ENCODE measurements around the gene PHF3.
A peak's percentile ranks its signal among the peaks of the same experiment; 100 is the strongest.

Gene PHF3, protein sequence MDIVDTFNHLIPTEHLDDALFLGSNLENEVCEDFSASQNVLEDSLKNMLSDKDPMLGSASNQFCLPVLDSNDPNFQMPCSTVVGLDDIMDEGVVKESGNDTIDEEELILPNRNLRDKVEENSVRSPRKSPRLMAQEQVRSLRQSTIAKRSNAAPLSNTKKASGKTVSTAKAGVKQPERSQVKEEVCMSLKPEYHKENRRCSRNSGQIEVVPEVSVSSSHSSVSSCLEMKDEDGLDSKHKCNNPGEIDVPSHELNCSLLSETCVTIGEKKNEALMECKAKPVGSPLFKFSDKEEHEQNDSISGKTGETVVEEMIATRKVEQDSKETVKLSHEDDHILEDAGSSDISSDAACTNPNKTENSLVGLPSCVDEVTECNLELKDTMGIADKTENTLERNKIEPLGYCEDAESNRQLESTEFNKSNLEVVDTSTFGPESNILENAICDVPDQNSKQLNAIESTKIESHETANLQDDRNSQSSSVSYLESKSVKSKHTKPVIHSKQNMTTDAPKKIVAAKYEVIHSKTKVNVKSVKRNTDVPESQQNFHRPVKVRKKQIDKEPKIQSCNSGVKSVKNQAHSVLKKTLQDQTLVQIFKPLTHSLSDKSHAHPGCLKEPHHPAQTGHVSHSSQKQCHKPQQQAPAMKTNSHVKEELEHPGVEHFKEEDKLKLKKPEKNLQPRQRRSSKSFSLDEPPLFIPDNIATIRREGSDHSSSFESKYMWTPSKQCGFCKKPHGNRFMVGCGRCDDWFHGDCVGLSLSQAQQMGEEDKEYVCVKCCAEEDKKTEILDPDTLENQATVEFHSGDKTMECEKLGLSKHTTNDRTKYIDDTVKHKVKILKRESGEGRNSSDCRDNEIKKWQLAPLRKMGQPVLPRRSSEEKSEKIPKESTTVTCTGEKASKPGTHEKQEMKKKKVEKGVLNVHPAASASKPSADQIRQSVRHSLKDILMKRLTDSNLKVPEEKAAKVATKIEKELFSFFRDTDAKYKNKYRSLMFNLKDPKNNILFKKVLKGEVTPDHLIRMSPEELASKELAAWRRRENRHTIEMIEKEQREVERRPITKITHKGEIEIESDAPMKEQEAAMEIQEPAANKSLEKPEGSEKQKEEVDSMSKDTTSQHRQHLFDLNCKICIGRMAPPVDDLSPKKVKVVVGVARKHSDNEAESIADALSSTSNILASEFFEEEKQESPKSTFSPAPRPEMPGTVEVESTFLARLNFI (N-terminal part only)

DNA sequence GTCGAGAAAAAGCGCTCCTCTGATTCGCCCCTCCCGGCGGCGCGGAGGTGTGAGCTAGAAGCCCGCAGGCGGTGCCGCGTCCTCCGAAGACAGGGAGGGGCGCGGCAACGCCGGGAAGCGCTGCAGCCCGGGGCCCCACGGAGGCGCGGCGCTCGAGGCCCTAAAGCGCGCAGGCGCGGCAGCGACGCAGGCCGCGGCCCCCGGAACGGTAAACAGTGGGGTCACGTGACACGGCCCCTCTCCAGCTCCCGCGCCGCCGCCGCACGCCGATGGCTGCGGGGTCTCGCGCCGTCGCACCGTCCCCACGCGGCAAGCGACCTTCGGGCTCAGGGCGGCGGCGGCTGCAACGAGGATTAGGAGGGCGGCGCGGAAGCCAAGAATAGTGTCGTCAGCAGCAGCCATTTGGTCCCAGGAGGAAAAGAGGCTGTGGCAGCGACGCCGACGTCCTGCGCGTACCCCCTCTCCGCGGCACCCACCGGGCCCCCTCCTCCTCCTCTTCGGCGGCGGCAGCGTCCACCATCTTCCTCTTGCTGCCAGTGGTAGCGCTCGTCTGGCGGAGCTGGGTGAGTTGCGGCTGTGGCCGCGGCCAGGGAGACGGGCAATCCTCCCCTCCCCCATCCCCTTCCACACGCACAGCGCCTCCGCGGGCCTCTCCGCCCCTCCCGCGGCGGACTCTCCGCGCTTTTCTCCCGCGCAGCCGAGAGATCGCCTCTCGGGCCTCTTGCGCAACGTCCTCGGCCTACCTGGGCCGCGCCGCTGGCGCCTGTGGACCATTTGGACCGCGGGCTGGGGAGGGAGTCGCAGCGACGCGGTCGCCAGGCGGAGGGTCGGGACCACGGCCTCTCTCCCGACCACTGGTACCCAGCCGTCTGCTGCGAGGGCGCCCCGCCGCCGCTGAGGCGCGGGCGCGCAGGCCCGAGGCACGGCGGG is at the start of gene PHF3:
Gene PHF3, plus strand, starts transcription at position 215 of the 930 bp plus-strand sequence. CDS start 10,750 bp downstream, outside the sequence.
- Histone ChIP-seq H3K36me3 (ENCODE audit: control insufficient read depth, insufficient read depth, low read length) (no peaks in the 10 kb centered on the region), H3K4me1 (ENCODE audit: control insufficient read depth, insufficient read depth, low read length) (peaks cover 11% of the 10 kb centered on the region), H3K9me3 (ENCODE audit: control insufficient read depth, insufficient read depth, low read length) (no peaks in the 10 kb centered on the region), H3K9ac (ENCODE audit: low read depth, low read length) (peak within 1 kb of the TSS; percentile 87), H3K4me3 (ENCODE audit: low read depth, low read length) (peak within 1 kb of the TSS; percentile 87), H3K27me3 (ENCODE audit: control insufficient read depth, insufficient read depth, low read length) (peaks cover 21% of the 10 kb centered on the region)

DNA sequence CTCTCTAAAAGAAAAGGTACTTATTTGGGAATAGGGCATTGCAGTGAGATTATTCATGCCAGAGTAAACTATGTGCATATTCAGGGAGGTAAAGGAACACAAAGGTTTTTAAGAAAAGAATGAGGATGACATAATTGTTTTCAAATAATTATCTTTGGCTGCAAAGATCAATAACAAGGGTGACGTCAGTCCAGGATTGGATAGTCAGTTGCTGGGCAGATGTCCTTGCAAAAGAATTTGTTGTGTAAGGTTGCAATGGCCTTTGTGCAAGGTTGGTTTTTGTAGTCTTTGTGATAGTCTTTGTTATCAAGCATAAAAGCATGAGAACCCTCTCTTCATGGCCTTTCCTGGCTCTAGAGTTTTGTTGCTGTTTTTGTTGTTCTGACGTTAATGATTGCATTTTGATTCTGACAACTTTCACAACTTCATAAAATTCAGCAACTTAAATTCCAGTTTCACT is 45.6 kb upstream of the PHF3 start:
- peaks cover 7% of the 10 kb centered on the region for H3K4me1 ChIP-seq (ENCODE audit: control insufficient read depth, insufficient read depth, low read length)
- no peak overlapping the region for H3K9ac ChIP-seq (ENCODE audit: low read depth, low read length)
- H3K4me3 ChIP-seq (ENCODE audit: low read depth, low read length): no peak overlapping the region
- no peaks in the 10 kb centered on the region for H3K36me3 ChIP-seq (ENCODE audit: control insufficient read depth, insufficient read depth, low read length)
- no peaks in the 10 kb centered on the region for H3K9me3 ChIP-seq (ENCODE audit: control insufficient read depth, insufficient read depth, low read length)
- H3K27me3 ChIP-seq (ENCODE audit: control insufficient read depth, insufficient read depth, low read length): no peaks in the 10 kb centered on the region

DNA sequence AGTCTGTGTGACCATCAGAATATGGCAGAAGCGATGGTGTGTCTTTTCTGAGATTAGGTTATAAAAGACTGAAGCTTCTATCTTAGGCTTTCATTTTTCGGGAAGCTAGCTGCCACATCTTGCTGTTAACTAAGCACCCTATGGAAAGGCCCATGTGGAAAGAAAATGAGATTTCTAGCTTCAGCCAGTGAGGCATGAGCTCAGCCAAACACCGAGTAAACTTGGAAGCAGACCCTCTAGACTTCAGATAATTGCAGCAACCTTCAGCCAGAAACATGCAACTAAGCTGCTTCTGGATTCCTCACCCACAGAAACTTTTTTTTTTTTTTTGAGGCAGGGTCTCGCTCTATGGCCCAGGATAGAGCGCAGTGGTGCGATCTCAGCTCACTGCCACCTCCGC is 42.7 kb upstream of the PHF3 start:
- no peaks in the 10 kb centered on the region for H3K27me3 ChIP-seq (ENCODE audit: control insufficient read depth, insufficient read depth, low read length)
- no peak overlapping the region for H3K4me3 ChIP-seq (ENCODE audit: low read depth, low read length)
- H3K9ac ChIP-seq (ENCODE audit: low read depth, low read length): no peak overlapping the region
- no peaks in the 10 kb centered on the region for H3K9me3 ChIP-seq (ENCODE audit: control insufficient read depth, insufficient read depth, low read length)
- H3K36me3 ChIP-seq (ENCODE audit: control insufficient read depth, insufficient read depth, low read length): no peaks in the 10 kb centered on the region
- H3K4me1 ChIP-seq (ENCODE audit: control insufficient read depth, insufficient read depth, low read length): peaks cover 7% of the 10 kb centered on the region

DNA sequence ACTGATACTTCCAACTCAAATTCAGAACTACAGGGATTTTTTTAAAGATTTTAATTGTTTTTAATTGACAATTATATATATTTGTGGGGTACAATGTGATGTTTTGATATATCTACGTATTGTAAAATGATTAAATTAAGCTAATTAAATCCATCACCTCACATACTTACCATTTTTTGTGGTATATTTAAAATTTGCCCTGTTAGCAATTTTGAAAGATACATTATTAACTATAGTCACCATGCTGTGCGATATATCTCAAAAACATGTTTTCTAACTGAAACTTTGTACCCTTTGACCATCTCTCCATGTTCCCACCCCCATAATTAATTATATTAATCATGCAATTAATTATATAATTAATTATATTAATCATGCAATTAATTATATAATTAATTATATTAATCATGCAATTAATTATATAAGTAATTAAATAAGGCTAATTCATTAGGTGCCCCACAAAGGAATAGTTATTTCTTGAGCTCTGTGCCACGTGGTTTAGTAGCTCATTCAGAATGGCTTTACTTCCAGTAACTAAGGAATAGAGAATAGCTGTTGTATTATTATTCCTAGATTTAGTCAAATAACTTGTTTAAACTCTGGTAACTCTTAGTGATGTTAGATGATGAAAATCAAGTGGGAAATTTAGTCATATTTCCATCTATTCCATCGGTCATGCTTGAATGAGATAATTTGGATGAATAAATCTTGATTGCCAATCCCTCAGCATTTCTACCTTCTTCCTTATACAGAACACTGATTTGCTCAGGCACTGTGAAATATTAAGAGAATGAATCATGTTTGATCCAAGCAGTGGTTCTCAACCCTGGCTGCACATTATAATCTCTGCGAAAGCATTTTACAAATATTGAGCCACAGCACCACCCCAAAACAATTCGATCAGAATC is 38.2 kb upstream of the PHF3 start:
- Histone ChIP-seq H3K9ac (ENCODE audit: low read depth, low read length) (peak overlapping the region; percentile 28), H3K9me3 (ENCODE audit: control insufficient read depth, insufficient read depth, low read length) (no peaks in the 10 kb centered on the region), H3K4me1 (ENCODE audit: control insufficient read depth, insufficient read depth, low read length) (no peaks in the 10 kb centered on the region), H3K4me3 (ENCODE audit: low read depth, low read length) (peak overlapping the region; percentile 82), H3K27me3 (ENCODE audit: control insufficient read depth, insufficient read depth, low read length) (no peaks in the 10 kb centered on the region), H3K36me3 (ENCODE audit: control insufficient read depth, insufficient read depth, low read length) (no peaks in the 10 kb centered on the region)

DNA sequence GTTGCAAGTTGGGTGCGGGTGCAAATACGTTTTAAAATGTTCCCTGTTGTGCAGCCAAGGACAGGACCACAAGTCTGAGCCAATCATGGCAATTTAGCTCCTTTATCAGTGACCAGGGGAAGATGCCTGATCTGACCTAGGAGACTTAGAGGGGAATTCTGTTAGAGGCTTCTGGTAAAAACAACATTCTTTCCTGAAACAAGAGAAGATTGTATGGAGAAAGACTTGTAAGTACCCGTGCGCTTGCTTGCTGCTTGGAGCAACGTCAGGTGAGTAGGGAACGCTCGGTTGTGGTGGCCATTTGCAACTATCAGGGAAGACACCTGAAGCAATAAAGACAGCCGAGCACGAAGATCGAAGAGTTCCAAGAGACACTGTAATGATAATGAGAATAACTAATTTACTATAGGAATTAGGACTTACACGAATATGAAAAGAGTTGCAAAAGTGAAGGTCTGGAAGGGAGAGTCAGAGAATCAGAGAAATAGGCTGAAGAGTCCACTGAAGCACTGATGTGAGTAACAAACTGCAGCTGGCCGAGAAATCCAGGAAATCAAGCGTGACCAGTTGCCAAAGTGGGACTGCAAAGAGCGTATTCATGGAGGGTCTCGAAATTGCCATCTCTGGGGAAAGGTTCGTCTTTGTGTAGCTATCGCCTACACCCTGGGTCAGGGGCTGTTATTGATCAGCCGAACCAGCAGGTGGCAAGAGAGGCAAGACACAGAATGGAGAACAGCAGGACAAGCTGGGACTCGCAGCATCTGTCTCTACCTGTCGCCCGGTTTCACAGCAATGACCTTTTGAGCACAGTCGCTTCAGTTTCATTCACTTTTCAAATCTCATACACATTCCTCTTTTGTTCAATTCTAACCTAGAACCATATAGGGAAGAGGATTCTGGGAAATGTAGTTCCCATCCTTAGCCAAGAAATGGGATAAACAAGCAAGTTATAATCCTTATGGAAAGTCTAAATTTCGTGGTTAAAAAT is 37.3 kb upstream of the PHF3 start:
- H3K27me3 ChIP-seq (ENCODE audit: control insufficient read depth, insufficient read depth, low read length): no peaks in the 10 kb centered on the region
- H3K36me3 ChIP-seq (ENCODE audit: control insufficient read depth, insufficient read depth, low read length): no peaks in the 10 kb centered on the region
- H3K9me3 ChIP-seq (ENCODE audit: control insufficient read depth, insufficient read depth, low read length): no peaks in the 10 kb centered on the region
- H3K9ac ChIP-seq (ENCODE audit: low read depth, low read length): peak overlapping the region; percentile 57
- H3K4me1 ChIP-seq (ENCODE audit: control insufficient read depth, insufficient read depth, low read length): no peaks in the 10 kb centered on the region
- peak overlapping the region; percentile 82 for H3K4me3 ChIP-seq (ENCODE audit: low read depth, low read length)

DNA sequence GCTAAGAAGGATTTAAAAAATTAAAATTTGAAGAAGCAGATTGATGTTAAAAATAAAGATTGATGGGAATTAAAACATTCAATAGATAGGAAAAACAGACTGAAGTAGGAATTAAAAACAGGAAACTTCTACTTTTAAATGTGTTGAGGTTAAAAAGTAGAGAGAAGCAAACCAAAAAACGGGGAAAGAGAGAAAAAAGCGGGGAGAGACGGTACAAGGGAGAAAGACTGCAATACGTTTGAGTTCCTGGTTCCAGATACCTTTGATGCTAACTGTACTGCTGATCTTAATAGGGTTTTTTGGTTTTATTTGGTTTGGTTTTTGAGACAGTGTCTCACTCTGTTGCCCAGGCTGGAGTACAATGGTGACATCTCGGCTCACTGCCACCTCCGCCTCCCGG is 36.4 kb upstream of the PHF3 start:
- H3K4me3 ChIP-seq (ENCODE audit: low read depth, low read length): no peak overlapping the region
- no peak overlapping the region for H3K9ac ChIP-seq (ENCODE audit: low read depth, low read length)
- no peaks in the 10 kb centered on the region for H3K9me3 ChIP-seq (ENCODE audit: control insufficient read depth, insufficient read depth, low read length)

DNA sequence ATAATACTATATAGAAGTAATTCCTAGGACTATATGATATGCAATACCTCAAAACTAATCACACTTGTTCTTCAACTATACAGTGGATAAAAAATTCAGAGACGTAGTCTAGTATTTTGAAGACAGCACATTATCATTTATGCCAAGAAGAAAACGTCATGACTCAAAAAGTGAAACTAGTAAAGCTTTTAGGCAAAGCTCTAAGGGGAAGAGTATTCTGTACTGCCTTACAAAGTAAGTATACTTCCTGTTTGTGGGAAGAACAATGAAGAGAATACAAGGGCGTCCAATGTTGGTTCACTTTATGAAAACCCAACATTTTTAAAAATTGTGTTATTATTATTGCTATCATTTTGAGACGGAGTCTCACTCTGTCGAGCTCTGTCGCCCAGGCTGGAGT is 35.5 kb upstream of the PHF3 start:
- no peak overlapping the region for H3K4me3 ChIP-seq (ENCODE audit: low read depth, low read length)
- H3K9me3 ChIP-seq (ENCODE audit: control insufficient read depth, insufficient read depth, low read length): no peaks in the 10 kb centered on the region
- H3K9ac ChIP-seq (ENCODE audit: low read depth, low read length): no peak overlapping the region
- H3K4me1 ChIP-seq (ENCODE audit: control insufficient read depth, insufficient read depth, low read length): no peaks in the 10 kb centered on the region
- H3K27me3 ChIP-seq (ENCODE audit: control insufficient read depth, insufficient read depth, low read length): no peaks in the 10 kb centered on the region
- H3K36me3 ChIP-seq (ENCODE audit: control insufficient read depth, insufficient read depth, low read length): no peaks in the 10 kb centered on the region

More for the DNA sequence above, 36.4 kb upstream of the PHF3 start:
- no peaks in the 10 kb centered on the region for H3K36me3 ChIP-seq (ENCODE audit: control insufficient read depth, insufficient read depth, low read length)
- no peaks in the 10 kb centered on the region for H3K4me1 ChIP-seq (ENCODE audit: control insufficient read depth, insufficient read depth, low read length)
- no peaks in the 10 kb centered on the region for H3K27me3 ChIP-seq (ENCODE audit: control insufficient read depth, insufficient read depth, low read length)

DNA sequence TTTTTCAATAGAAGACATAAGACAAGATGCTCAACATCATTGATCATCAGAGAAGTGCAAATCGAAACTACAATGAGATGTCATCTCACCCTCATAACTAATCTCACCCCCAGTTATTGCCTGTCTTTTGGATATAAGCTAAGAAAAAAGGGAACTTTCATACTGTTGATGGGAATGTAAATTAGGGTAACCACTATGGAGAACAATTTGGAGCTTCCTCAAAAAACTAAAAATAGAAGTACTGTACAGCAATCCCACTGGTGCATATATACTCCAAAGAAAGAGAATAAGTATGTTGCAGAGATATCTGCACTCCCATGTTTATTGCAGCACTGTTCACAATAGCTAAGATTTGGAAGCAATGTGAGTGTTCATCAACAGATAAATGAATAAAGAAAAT is 26.4 kb upstream of the PHF3 start:
- H3K9me3 ChIP-seq (ENCODE audit: control insufficient read depth, insufficient read depth, low read length): no peaks in the 10 kb centered on the region
- H3K4me3 ChIP-seq (ENCODE audit: low read depth, low read length): no peak overlapping the region

DNA sequence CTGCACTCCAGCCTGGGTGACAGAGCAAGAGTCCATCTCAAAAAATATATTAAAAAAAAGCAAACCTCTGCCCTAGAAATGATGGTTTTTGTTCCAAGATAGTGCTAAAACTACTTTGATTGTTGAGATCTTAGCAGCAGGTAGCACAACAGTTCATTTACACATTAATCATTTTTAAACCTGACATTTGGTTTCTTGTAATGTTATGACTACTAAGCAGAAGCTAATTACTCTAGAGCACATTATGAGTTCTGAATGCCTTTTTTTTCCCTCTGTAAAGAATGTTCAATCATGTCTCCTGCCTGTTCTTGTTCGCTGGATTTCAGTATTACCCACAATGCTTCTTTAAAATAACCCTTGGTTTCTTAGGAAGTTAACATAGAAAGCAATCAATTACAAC is 24.7 kb upstream of the PHF3 start:
- no peaks in the 10 kb centered on the region for H3K36me3 ChIP-seq (ENCODE audit: control insufficient read depth, insufficient read depth, low read length)
- no peaks in the 10 kb centered on the region for H3K9me3 ChIP-seq (ENCODE audit: control insufficient read depth, insufficient read depth, low read length)
- H3K4me1 ChIP-seq (ENCODE audit: control insufficient read depth, insufficient read depth, low read length): no peaks in the 10 kb centered on the region
- H3K4me3 ChIP-seq (ENCODE audit: low read depth, low read length): no peak overlapping the region
- H3K9ac ChIP-seq (ENCODE audit: low read depth, low read length): no peak overlapping the region
- H3K27me3 ChIP-seq (ENCODE audit: control insufficient read depth, insufficient read depth, low read length): no peaks in the 10 kb centered on the region

More for the DNA sequence above, 26.4 kb upstream of the PHF3 start:
- Histone ChIP-seq H3K9ac (ENCODE audit: low read depth, low read length) (no peak overlapping the region), H3K36me3 (ENCODE audit: control insufficient read depth, insufficient read depth, low read length) (no peaks in the 10 kb centered on the region), H3K4me1 (ENCODE audit: control insufficient read depth, insufficient read depth, low read length) (no peaks in the 10 kb centered on the region), H3K27me3 (ENCODE audit: control insufficient read depth, insufficient read depth, low read length) (no peaks in the 10 kb centered on the region)

All from iPS-15b (cell line).